ENCODE measurements around the gene RFX3.

RFX3 gene

DNA sequence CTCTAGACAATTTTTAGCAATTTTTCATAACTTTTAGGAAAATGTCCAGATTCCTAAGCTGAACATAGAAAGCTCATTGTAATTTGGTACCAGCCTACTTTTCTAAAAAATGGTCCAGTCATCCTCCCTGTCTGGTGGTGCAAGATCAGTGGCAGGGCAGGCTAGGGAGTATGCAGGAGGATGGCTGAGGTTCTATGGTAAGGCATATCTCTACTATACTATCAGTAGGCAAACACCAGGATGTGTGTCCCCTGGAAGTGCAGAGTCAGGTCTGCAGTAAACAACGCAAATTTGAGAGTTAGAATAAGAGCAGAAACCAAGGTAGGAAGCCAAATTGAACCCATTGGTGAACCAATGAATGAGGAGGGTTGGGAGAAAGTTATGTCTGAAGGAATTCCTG lies 22.8 kb upstream of the RFX3 start:
- Histone ChIP-seq H3K4me1 (ENCODE audit: low read length) (no peaks in the 10 kb centered on the region), H3K79me2 (ENCODE audit: low read length) (no peaks in the 10 kb centered on the region), H3K36me3 (replicated peaks; ENCODE audit: insufficient read depth, low read length) (no peaks in the 10 kb centered on the region), H3K27me3 (replicated peaks; ENCODE audit: insufficient read depth, low read length) (no peaks in the 10 kb centered on the region), H2AFZ (ENCODE audit: low read length) (no peak overlapping the region), H3K9me3 (replicated peaks; ENCODE audit: insufficient read depth, low read length) (no peaks in the 10 kb centered on the region), H3K9me2 (replicated peaks; ENCODE audit: insufficient read depth, low read length) (no peaks in the 10 kb centered on the region), H3K27ac (ENCODE audit: low read length) (no peak overlapping the region), H3K4me2 (ENCODE audit: low read depth, low read length) (no peak overlapping the region), H4K20me1 (ENCODE audit: insufficient read depth, low read length) (no peaks in the 10 kb centered on the region), H3F3A (ENCODE audit: insufficient read depth, low read length) (no peaks in the 10 kb centered on the region), H3K4me3 (ENCODE audit: low read length) (no peak overlapping the region), H3K9ac (ENCODE audit: low read length) (no peak overlapping the region)
- no peak for DNase-seq
- no peak for TF ChIP-seq EZH2phosphoT487 (IDR thresholded peaks at IDR 0.05; ENCODE audit: low read length)
- TF ChIP-seq EZH2 (optimal IDR thresholded peaks at IDR 0.05; ENCODE audit: low read depth, low read length) = no peak
- TF ChIP-seq, protein P1, sequence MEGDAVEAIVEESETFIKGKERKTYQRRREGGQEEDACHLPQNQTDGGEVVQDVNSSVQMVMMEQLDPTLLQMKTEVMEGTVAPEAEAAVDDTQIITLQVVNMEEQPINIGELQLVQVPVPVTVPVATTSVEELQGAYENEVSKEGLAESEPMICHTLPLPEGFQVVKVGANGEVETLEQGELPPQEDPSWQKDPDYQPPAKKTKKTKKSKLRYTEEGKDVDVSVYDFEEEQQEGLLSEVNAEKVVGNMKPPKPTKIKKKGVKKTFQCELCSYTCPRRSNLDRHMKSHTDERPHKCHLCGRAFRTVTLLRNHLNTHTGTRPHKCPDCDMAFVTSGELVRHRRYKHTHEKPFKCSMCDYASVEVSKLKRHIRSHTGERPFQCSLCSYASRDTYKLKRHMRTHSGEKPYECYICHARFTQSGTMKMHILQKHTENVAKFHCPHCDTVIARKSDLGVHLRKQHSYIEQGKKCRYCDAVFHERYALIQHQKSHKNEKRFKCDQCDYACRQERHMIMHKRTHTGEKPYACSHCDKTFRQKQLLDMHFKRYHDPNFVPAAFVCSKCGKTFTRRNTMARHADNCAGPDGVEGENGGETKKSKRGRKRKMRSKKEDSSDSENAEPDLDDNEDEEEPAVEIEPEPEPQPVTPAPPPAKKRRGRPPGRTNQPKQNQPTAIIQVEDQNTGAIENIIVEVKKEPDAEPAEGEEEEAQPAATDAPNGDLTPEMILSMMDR (IDR thresholded peaks at IDR 0.05; ENCODE audit: low read length) = no peak

DNA sequence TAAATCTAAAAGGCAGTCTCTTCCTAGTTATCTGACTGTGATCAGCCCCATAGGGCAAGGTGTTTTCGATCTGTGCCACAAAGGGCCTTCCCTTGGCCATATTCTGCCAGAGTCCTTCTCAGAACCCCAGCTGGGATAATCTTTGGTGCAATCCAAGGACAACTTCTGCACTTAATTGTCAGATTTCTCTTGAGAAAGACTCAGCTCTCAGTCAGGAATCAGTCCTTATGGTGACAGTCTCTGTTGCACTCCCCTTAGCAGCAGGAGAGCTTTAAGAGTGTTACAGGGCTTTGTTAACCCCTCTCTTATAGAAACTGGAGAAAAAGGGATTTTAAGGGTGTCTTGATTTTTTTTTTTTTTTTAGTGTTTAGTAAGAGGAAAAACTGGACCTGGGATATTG lies 15.4 kb upstream of the RFX3 start:
- Histone ChIP-seq H2AFZ (ENCODE audit: low read length) (no peak overlapping the region), H3K9me2 (replicated peaks; ENCODE audit: insufficient read depth, low read length) (no peaks in the 10 kb centered on the region), H3K27ac (ENCODE audit: low read length) (no peak overlapping the region), H3K4me2 (ENCODE audit: low read depth, low read length) (no peak overlapping the region), H4K20me1 (ENCODE audit: insufficient read depth, low read length) (no peaks in the 10 kb centered on the region), H3K27me3 (replicated peaks; ENCODE audit: insufficient read depth, low read length) (no peaks in the 10 kb centered on the region), H3K79me2 (ENCODE audit: low read length) (no peaks in the 10 kb centered on the region), H3F3A (ENCODE audit: insufficient read depth, low read length) (no peaks in the 10 kb centered on the region), H3K4me3 (ENCODE audit: low read length) (no peak overlapping the region), H3K4me1 (ENCODE audit: low read length) (no peaks in the 10 kb centered on the region), H3K36me3 (replicated peaks; ENCODE audit: insufficient read depth, low read length) (no peaks in the 10 kb centered on the region), H3K9ac (ENCODE audit: low read length) (no peak overlapping the region), H3K9me3 (replicated peaks; ENCODE audit: insufficient read depth, low read length) (no peaks in the 10 kb centered on the region)
- DNase-seq = no peak
- no peak for TF ChIP-seq EZH2phosphoT487 (IDR thresholded peaks at IDR 0.05; ENCODE audit: low read length)
- TF ChIP-seq, protein P1 (IDR thresholded peaks at IDR 0.05; ENCODE audit: low read length) = no peak
- TF ChIP-seq EZH2 (optimal IDR thresholded peaks at IDR 0.05; ENCODE audit: low read depth, low read length) = no peak

DNA sequence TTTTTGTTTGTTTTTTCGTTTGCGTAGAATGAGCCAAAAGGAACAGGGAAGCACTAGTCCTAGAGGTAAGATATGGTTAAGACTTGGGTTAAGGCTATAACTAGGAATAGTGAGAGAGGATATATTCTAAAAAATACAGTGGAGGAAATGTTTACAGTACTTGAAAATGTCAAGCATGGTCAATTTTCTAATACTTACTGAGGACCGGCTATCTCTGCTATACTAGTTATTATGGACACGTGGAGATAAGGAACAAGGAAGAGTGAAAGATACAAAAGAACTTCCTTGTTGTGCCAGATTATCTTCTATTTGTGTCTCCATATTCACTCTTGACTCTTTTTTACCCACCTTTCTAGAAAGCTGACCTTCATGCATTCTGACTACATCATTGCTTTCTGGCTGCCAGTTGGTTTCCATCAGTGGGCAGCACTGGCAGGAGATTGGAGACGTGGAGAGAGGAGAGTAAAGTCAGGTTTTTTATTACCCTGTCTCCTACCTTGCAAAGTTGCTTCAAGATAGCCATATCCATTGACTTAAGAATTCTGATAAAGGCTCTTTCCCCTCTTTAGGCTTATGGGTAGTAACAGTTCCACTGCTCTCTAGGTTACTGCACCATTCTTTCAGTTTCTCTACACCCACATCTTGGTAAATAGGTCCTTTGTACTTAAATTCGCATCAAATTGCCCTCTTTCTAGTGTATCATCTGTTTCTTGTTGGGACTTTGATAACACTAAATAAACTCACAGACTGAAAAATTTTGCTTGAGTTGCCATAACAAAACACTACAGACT lies 9.0 kb upstream of the RFX3 start:
- H3K27me3 ChIP-seq (replicated peaks; ENCODE audit: insufficient read depth, low read length) = no peaks in the 10 kb centered on the region
- no peaks in the 10 kb centered on the region for H3K36me3 ChIP-seq (replicated peaks; ENCODE audit: insufficient read depth, low read length)
- H3K4me3 ChIP-seq (ENCODE audit: low read length) = no peak overlapping the region
- H4K20me1 ChIP-seq (ENCODE audit: insufficient read depth, low read length) = no peaks in the 10 kb centered on the region
- no peaks in the 10 kb centered on the region for H3K79me2 ChIP-seq (ENCODE audit: low read length)
- no peak overlapping the region for H3K4me2 ChIP-seq (ENCODE audit: low read depth, low read length)
- no peak overlapping the region for H3K9ac ChIP-seq (ENCODE audit: low read length)
- H3K27ac ChIP-seq (ENCODE audit: low read length) = no peak overlapping the region
- no peaks in the 10 kb centered on the region for H3K4me1 ChIP-seq (ENCODE audit: low read length)
- DNase-seq = no peak
- no peak overlapping the region for H2AFZ ChIP-seq (ENCODE audit: low read length)
- no peaks in the 10 kb centered on the region for H3F3A ChIP-seq (ENCODE audit: insufficient read depth, low read length)
- TF ChIP-seq EZH2 (optimal IDR thresholded peaks at IDR 0.05; ENCODE audit: low read depth, low read length) = no peak
- no peak for TF ChIP-seq EZH2phosphoT487 (IDR thresholded peaks at IDR 0.05; ENCODE audit: low read length)
- TF ChIP-seq, protein P1 (IDR thresholded peaks at IDR 0.05; ENCODE audit: low read length) = no peak
- H3K9me3 ChIP-seq (replicated peaks; ENCODE audit: insufficient read depth, low read length) = no peaks in the 10 kb centered on the region
- H3K9me2 ChIP-seq (replicated peaks; ENCODE audit: insufficient read depth, low read length) = no peaks in the 10 kb centered on the region

Data from MM.1S (cell line).